Left ventricle myocardium superior (tissue), 1 donor: ENCODE data around the gene ADAMTS2. TPM values are rescaled to one million over a fixed set of nuclear protein-coding genes. Genes with fewer than 3 reads are reported as not detected.
A peak's percentile ranks its signal among the peaks of the same experiment; 100 is the strongest.

Experiments used
- ATAC-seq: fragments of 200-7000 bp; cut with Tn5 transposase; one replicate; pipeline ENCODE4 v1.9.1; 2020; ENCODE audit warnings: mild to moderate bottlenecking, moderate library complexity
- DNase-seq: peaks from one replicate; pipeline ENCODE4 v3.0.0-alpha.2; 2020
- intact Hi-C: fragments of 100-400 bp; cut with micrococcal nuclease; formaldehyde crosslinking; loops from one replicate; pipeline ENCODE4 v1.11.0; 2022
- total RNA-seq: library from RNA; stranded (reverse); fragmentation: NEBNext Ultra II Directional; extraction: Animal tissue kit (Norgen Biotek cat#: 25700); gene quantifications from one replicate; pipeline ENCODE4 v1.2.1, GENCODE V29; 2021
- donor health status: DM: no; HTN: yes; CAD: no; lungs with severe emphysema.

Gene ADAMTS2
- total RNA-seq, 1 donor from 2014 or later, result 4.3 TPM

GRCh38 chr5:179203248-179203647 is 142.0 kb downstream of the ADAMTS2 start:
- DNase-seq (no peak), ATAC-seq (no peak)
- intact Hi-C loops, result no loop called here

DNA sequence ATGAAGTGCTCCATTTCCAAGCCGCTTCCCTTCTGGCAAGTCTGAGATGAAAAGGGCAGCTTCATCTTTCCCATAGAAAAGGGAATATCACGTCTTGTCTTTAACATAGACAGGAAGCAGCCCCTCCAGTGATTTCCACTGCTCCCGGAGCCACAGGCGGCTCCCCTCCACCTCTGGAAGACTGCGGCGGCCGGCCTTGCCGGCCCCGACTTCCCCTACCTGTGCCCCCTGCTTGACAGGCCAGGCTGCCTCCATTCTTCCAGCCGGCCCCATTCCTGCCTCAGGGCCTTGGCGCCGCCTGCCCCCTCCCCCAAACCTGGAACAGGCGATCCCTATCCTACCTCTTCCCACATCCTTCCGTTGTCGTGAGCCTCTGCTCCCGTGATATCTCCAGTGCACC is 143.3 kb downstream of the ADAMTS2 start:
- ATAC-seq (no peak), DNase-seq (peak; percentile 7)
- intact Hi-C loops, result no loop called here

- ATAC-seq, result no peak
- DNase-seq, result no peak
- intact Hi-C loops, result no loop called here
Observed at GRCh38 chr5:179199246-179199645, 146.0 kb downstream of the ADAMTS2 start.

- DNase-seq (no peak), ATAC-seq (no peak)
- intact Hi-C loops, result no loop called here
Observed at GRCh38 chr5:179198825-179199224, 146.4 kb downstream of the ADAMTS2 start.

GRCh38 chr5:179196405-179197079 is 148.7 kb downstream of the ADAMTS2 start:
- intact Hi-C loops, result no loop called here
- DNase-seq (no peak), ATAC-seq (no peak)

DNA sequence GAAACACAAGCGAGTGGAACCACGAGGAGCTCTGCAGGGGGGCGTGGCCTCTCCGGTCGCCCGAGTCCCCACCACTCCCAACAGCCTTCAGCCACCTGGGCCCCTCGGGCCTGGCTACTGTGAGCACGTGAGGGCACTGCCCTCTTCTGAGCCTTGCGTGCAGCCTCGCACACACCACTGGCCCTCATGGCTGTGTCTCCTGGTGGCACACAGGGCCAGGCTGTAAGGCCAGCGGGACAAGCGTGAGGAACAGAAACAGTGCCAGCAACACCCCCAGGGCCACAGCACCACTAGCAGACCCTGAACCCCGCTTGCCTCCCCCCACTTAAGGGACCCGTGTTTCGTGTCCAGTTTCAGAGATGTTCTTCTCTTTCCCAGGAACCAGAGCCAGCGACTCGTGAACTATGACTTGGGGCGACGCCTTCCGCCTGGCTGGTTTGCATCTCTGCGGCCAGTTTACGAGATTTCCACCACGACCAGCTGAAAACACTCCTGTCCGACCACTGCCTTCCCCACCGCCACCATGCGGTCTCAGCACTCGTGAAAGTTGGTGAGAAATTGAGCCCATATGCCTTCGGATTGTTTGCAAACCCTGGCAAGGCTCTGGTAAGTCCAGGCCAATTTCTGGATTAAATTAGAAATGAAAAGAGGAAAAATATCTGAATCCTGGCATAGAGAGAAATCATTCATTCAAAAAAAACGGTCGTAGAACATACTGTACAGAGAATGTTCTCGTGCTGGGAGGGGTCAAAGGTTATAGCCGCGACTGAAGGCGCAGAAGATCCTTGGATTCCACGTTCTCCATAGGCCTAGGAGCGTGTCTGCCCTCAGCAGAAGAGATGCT is 149.5 kb downstream of the ADAMTS2 start:
- DNase-seq (no peak), ATAC-seq (no peak)
- intact Hi-C loops, result no loop called here

GRCh38 chr5:179194941-179195381 is 150.3 kb downstream of the ADAMTS2 start:
- intact Hi-C loops, result no loop called here
- ATAC-seq (no peak), DNase-seq (no peak)

- DNase-seq (no peak), ATAC-seq (no peak)
- intact Hi-C loops, result no loop called here
Observed at GRCh38 chr5:179194201-179194910, 150.9 kb downstream of the ADAMTS2 start.

- intact Hi-C loops, result no loop called here
- no peak for ATAC-seq
- no peak for DNase-seq
Observed at GRCh38 chr5:179193746-179194145, 151.5 kb downstream of the ADAMTS2 start.

DNA sequence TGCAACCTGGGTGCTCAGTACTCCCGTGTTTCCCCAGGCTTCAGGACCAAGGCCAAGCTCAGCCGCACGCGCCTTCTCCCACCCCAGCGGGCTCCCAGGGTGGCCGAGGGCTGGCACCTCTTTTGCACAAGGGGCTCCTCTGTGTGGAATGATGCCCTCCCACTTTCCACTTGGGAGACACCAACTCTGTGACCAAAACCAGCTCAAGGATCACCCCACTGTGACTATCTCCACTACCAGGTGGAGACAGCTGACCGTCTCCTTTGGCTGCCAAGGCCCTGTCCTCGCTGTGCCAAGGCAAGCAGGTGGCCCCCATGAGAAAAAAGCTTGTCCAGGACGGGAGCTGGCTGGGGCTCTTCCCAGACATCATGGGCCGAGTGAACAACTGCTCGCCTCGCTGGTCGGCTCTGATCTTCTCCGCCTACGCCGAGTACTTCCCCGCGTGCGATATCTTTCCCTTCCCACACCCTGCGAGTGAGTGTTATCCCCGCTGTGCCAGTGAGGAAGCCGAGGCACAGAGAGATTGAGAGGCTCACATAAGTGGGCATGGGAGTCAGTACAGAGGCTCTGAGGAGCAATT is 152.3 kb downstream of the ADAMTS2 start:
- ATAC-seq, result no peak
- intact Hi-C loops, result no loop called here
- no peak for DNase-seq

DNA sequence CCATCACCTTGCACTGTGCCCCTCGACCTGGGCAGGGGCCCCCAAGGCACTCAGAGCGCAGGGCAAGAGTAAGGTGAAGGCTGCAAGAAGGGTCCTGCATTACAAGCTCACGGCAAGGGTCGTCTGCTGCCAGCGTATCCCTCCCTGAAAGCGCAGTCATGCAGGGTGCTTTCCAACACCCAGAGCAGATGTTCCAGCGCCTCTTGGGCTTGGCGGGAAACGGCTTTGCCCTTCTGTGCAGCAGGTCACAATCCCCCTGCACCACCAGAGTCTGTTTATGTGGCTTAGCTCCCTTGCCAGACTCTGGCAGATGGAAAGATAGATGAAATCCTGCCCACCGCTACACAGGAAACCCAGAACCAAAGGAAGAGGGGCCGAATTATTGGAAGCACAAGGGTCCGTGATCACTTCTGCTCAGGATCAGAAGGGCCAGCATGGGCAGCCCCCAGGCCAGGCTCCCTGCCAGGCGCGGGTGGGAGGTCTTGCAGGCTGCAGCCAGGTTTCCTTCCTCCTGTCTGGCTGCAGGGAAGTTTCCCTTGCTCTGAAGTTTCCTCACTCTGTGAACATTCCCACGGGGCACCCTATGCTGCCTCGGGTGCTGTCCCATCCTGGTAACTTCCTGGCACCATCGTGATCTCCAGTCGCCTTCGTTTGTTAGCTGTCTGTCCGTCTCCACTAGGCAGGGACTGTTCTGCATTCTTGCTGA is 152.9 kb downstream of the ADAMTS2 start:
- intact Hi-C loops, result no loop called here
- ATAC-seq (no peak), DNase-seq (no peak)

GRCh38 chr5:179191506-179192184 is 153.6 kb downstream of the ADAMTS2 start:
- intact Hi-C loops, result no loop called here

DNA sequence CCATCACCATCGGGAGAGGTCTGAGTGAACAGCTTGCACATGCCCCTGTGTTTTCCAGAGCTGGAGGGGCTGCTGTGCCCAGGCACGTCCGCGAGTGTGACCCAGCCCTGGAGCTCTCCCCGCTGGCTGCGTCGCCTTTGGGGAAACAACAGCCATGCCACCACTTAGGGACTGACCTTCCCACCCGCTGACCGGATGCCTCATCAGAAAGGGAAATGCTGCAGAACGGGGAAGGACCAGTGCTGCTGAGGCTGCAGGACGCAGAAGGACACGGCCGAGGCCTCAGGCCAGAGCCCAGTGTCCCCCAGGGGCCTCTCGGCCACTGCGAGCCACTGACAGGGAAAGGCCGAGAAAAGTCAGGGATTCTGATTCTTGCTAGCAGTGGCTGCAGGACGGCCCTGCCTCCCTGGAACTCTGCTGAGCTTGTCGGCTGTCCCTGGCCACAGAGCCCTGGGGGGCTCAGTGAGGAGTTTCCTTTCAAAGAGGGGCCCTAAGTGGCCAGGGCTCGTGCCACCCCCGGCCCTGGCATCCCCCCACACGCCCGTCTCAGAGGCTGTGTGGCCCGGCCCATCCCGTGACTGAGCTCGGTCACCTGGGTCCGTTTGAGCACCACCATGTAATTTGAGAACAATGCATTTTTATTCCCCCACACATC is 154.3 kb downstream of the ADAMTS2 start:
- no peak for ATAC-seq

More at GRCh38 chr5:179191506-179192184, 153.6 kb downstream of the ADAMTS2 start:
- no peak for DNase-seq
- no peak for ATAC-seq

DNA sequence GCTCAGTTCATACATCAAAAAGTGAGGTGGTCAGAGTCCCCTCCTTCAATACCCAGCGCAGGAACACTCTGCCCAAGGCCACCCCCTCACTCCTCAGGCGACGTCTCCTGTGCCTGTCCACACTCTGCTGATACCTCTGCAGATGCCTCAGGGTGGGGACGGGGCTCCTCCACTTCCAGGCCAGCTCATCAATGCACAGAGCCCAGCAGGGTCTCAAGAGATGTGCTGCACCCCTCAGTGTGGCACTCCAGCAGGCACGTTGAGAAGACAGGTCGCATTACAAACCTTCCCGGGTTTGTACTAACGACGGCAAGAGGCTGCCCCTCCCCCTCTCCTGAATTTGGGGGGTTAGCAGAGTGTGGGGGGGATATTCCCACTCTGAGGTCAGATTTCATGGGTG is 156.6 kb downstream of the ADAMTS2 start:
- DNase-seq (no peak), ATAC-seq (no peak)
- intact Hi-C loops, result no loop called here

More for the DNA sequence above, 154.3 kb downstream of the ADAMTS2 start:
- no peak for DNase-seq
- intact Hi-C loops, result no loop called here

- DNase-seq, result peak; percentile 19
- no peak for ATAC-seq
- intact Hi-C loops, result no loop called here
Observed at GRCh38 chr5:179187681-179188575, 157.3 kb downstream of the ADAMTS2 start.

DNA sequence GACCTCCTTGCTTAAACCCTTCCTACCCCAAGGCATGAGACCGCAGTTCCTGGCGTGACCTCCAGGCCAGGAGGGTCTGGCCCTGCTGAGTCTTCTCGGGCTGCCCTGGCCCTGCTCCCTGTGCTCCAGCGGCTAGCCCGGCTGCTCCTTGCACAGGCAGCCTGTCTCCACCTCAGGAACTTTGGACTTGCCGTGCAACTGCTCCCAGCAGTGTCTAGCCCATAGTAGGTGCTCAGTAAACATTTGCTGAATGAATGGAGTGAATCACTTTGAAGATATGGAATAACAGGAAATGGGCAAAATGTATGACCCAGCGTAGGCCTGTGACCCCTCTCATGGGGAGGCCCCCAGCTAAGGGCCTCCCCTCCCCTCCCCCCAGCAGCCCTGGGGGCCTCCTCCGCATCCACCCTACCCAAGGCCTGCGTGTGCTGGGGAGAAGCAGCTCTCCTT is 158.0 kb downstream of the ADAMTS2 start:
- peak; percentile 13 for DNase-seq
- no peak for ATAC-seq
- intact Hi-C loops, result no loop called here

DNA sequence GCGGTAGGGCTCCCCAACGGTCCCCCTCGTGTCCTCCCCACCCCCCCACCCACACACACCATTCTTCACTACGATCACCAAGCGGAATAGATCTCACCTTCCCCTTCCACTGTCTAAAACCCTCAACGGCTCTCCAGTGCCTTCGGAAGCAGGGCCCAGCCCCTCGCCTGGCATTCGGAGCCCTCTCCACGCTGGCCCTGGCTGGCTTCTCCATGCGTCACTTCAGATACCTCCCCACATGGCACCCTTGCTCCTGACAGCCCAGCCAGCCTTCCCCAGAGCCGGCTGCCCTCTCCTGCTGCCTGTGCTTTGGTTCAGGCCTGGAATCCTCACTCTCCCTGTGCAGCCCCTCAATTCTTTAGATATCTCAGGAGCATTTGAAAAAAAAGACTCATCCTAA is 158.5 kb downstream of the ADAMTS2 start:
- intact Hi-C loops, result no loop called here
- DNase-seq, result peak; percentile 16

More for the DNA sequence above, 158.5 kb downstream of the ADAMTS2 start:
- no peak for ATAC-seq
